Lung (tissue), 12 donors: ENCODE measurements around the gene SLC9C2. TPM values are rescaled to one million over a fixed set of nuclear protein-coding genes. Genes with fewer than 3 reads are reported as not detected.

ENCODE experiments used
- ATAC-seq: fragments of 200-7000 bp; cut with Tn5 transposase; one replicate; pipeline ENCODE4 v1.9.1; 2020; ENCODE audit warnings: moderate number of reproducible peaks; ENCODE audit not compliant: insufficient read depth, low FRiP score
- DNase-seq, 3 donors: peaks; one replicate each; pipeline ENCODE4 v3.0.0-alpha.2; 2013 to 2017
- H3K27ac ChIP-seq, 2 donors: one replicate each; pipeline ENCODE4 v1.5.1; 2013; ENCODE audit warnings: mild to moderate bottlenecking in 2 of 2, moderate library complexity in 2 of 2, control low read depth in 1 of 2, inconsistent platforms in 1 of 2, low read depth in 1 of 2, low read length in 1 of 2
- H3K27me3 ChIP-seq, 3 donors: one replicate each; pipeline ENCODE4 v1.5.1; 2013; ENCODE audit warnings: low read length in 2 of 3; ENCODE audit not compliant: control insufficient read depth in 3 of 3, insufficient read depth in 3 of 3
- H3K36me3 ChIP-seq, 4 donors: one replicate each; pipeline ENCODE4 v1.5.1; 2013; ENCODE audit warnings: low read length in 4 of 4, mild to moderate bottlenecking in 1 of 4, moderate library complexity in 1 of 4; ENCODE audit not compliant: control insufficient read depth in 4 of 4, insufficient read depth in 4 of 4
- H3K4me1 ChIP-seq, 5 donors: one replicate each; pipeline ENCODE4 v1.5.1; 2013; ENCODE audit warnings: low read length in 5 of 5, mild to moderate bottlenecking in 2 of 5, moderate library complexity in 1 of 5; ENCODE audit not compliant: control insufficient read depth in 5 of 5, insufficient read depth in 5 of 5
- H3K4me3 ChIP-seq: one replicate; pipeline ENCODE4 v1.5.1; 2013; ENCODE audit warnings: mild to moderate bottlenecking, control low read depth, moderate library complexity
- H3K9ac ChIP-seq, 2 donors: one replicate each; pipeline ENCODE4 v1.5.1; 2013; ENCODE audit warnings: low read length in 2 of 2, control low read depth in 1 of 2; ENCODE audit not compliant: insufficient read depth in 1 of 2
- H3K9me3 ChIP-seq, 4 donors: one replicate each; pipeline ENCODE4 v1.5.1; 2013; ENCODE audit warnings: low read length in 3 of 4, mild to moderate bottlenecking in 1 of 4, moderate library complexity in 1 of 4; ENCODE audit not compliant: control insufficient read depth in 4 of 4, insufficient read depth in 3 of 4
- CTCF ChIP-seq: IDR thresholded peaks from 2 replicates; pipeline ENCODE4 v1.5.1; 2012; ENCODE audit warnings: mild to moderate bottlenecking; ENCODE audit errors: control extremely low read depth, extremely low read depth
- WGBS, 2 donors: extraction: QIAGEN DNeasy Blood & Tissue Kit; methylation state at CpG; one replicate each; pipeline ENCODE4 v1.1.7; 2013; 5-methylcytosine and 5-hydroxymethylcytosine counted together
- polyA plus RNA-seq, 2 donors: library from polyadenylated mRNA; stranded (reverse); fragments of 200-250 nt; gene quantifications; one replicate each; pipeline ENCODE4 v1.2.1, GENCODE V29; 2013
- total RNA-seq, 2 donors: library from RNA; depleted of rRNA in 1 of 2; stranded (reverse); fragments of >200 nt in 1 of 2; gene quantifications; one replicate each; pipeline ENCODE4 v1.2.1, GENCODE V29; 2014 to 2021
- donor health status: control.
- donor health status: control.
- donor health status: Bipolar disorder and iron deficiency.
- donor health status: healthy.
- donor health status: DM: yes; HTN: yes; CAD: no.

The SLC9C2 gene
- total and polyA plus RNA-seq, 4 donors, result 0.05 to 0.98 (median 0.60) TPM

- TF ChIP-seq CTCF, result no peak
- ATAC-seq, result no peak
- H3K36me3 ChIP-seq, result no peaks in the 10 kb centered on the region
- no peak overlapping the region for H3K4me3 ChIP-seq
- no peak overlapping the region for H3K27ac ChIP-seq
- no peaks in the 10 kb centered on the region for H3K9me3 ChIP-seq
- no peaks in the 10 kb centered on the region for H3K27me3 ChIP-seq
- no peak overlapping the region for H3K9ac ChIP-seq
- peaks cover 0 to 4% (median 0%) of the 10 kb centered on the region in 5 donors for H3K4me1 ChIP-seq
- no peak for DNase-seq
- 81 to 86% methylated on average over 6 of the region's 6 CpGs for WGBS, 2 donors
Observed at GRCh38 chr1:173506437-173506836, 96.4 kb downstream of the SLC9C2 start.

DNA sequence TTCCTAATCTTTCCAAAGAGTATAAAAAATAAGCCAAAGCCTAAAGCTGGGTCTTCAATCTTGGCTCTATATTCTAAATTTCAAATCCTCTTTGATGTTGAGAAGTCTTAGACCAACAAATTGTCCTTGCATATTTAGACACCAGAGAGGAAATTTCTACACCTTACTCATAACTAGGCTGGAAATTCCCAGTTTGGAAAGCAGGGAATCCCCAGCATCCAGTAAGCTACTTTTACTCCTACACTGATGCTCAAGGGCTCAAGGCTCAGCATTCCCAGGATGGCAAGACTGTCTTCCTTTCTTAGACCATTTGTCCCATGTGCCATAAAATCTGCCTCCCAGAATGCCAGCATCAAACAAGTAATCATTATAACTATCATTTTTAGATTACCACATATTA is 97.5 kb downstream of the SLC9C2 start:
- DNase-seq (no peak), ATAC-seq (no peak)
- H3K36me3 ChIP-seq, result no peaks in the 10 kb centered on the region
- no peak overlapping the region for H3K27ac ChIP-seq
- H3K4me1 ChIP-seq, result peaks cover 0 to 4% (median 0%) of the 10 kb centered on the region in 5 donors
- no peak for TF ChIP-seq CTCF
- H3K4me3 ChIP-seq, result no peak overlapping the region
- H3K27me3 ChIP-seq, result no peaks in the 10 kb centered on the region
- H3K9me3 ChIP-seq, result no peaks in the 10 kb centered on the region
- no peak overlapping the region for H3K9ac ChIP-seq

DNA sequence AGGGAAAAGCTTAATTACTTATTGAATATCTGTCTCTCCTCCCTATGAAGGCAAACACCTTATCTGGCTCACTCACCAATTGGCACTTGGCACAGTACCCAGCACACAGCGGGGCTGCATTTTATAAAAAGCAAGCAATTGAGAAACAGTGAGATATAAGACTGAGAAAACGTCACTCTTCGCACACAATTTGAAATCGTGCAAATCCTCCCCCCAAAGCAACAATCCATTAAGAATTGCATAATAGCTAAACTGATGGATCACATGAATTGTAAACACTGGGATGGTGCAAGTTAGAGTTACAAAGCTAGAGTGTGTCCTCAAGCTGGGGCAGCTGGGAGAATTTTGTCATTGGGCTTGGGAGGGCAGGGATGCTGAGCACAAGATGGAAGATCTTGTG is 98.6 kb downstream of the SLC9C2 start:
- Histone ChIP-seq H3K9ac (no peak overlapping the region), H3K9me3 (no peaks in the 10 kb centered on the region), H3K4me1 (peaks cover 0 to 4% (median 0%) of the 10 kb centered on the region in 5 donors), H3K36me3 (no peaks in the 10 kb centered on the region), H3K27ac (peak overlapping the region in 1 of 2 donors; percentile 78), H3K27me3 (no peaks in the 10 kb centered on the region), H3K4me3 (no peak overlapping the region)
- TF ChIP-seq CTCF, result no peak
- WGBS, 2 donors, result 79 to 90% methylated on average over 4 of the region's 4 CpGs
- ATAC-seq, result no peak
- peak in 1 of 3 donors; percentile 47 for DNase-seq

DNA sequence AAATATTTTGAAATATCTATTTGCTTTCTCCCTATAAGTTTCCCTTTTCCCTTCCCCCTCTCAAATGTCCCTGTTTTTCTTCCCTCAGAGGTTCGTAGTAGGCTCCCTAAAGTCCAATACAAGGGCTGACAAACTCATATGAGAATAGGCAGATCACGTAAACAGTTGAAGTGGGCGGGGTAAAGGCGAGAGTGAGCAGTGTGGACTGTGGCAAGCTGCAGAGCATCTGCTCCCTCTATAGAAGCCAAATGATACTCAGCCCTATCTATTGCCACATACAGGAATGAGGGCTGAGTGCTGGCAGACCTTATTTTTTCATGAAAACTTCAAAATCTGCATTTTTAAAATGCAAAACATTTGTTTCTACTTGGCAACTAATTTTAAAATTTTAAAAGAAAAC is 99.5 kb downstream of the SLC9C2 start:
- DNase-seq (peak in 2 of 3 donors; percentile 39 to 66), ATAC-seq (no peak)
- H3K4me1 ChIP-seq, result peaks cover 0 to 4% (median 0%) of the 10 kb centered on the region in 5 donors
- no peak overlapping the region for H3K9ac ChIP-seq
- H3K27ac ChIP-seq, result no peak overlapping the region
- H3K4me3 ChIP-seq, result no peak overlapping the region
- TF ChIP-seq CTCF, result no peak
- WGBS, 2 donors, result 54 to 70% methylated on average over 4 of the region's 4 CpGs
- no peaks in the 10 kb centered on the region for H3K36me3 ChIP-seq
- no peaks in the 10 kb centered on the region for H3K27me3 ChIP-seq
- H3K9me3 ChIP-seq, result no peaks in the 10 kb centered on the region
